ENCODE data around the gene FMC1.
"Not testable (repeated sequence)": the region's sequence is repeated elsewhere in the genome, so short reads cannot be mapped to it uniquely, and the experiment has no call there.

FMC1 gene

GRCh38 chr7:139340037-139340807 is 915 bp upstream of the FMC1 start:
- peak; percentile 99 for DNase-seq (ENCODE audit: low spot score)

DNA sequence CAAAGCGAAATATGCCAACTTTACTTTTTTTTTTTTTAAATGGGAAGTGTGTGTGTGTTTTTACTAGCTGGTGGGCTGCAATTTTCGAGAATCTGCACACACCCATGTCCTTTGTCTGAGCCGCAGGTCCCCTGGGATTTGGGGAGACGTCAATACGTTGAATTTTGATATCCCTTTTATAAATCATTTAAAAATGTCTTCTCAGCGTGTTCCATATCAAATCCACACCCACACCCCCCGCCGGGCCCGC is 404 bp upstream of the FMC1 start:
- DNase-seq (ENCODE audit: low spot score) = no peak

- DNase-seq (ENCODE audit: low spot score) = no peak
Measured at GRCh38 chr7:139341776-139342226, 664 bp downstream of the FMC1 start.

GRCh38 chr7:139345042-139345441 is 3.9 kb downstream of the FMC1 start:
- no peak for DNase-seq (ENCODE audit: low spot score)

DNA sequence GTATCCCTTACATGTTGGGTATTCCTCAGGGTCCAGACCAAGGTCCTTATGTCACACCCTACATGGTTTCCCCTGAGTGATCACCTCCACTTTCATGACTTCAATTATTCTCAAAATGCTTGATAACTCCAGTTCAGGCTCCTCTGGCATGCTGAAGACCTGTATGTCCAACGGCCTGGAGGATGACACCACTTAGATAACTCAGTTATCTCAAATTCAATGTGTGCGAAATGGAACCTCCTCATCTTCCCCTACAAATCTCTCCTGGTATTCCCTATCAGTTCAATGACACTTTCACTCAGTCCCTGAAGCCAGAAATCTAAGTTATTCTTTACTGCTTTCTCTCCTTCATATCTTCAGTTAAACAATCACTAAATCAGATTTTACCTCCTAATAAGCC is 9.9 kb downstream of the FMC1 start:
- DNase-seq (ENCODE audit: low spot score) = no peak

- no peak for DNase-seq (ENCODE audit: low spot score)
Measured at GRCh38 chr7:139354729-139355128, 13.6 kb downstream of the FMC1 start.

- DNase-seq (ENCODE audit: low spot score) = no peak
Measured at GRCh38 chr7:139355320-139355719, 14.2 kb downstream of the FMC1 start.

- not testable (repeated sequence) for DNase-seq (ENCODE audit: low spot score)
Measured at GRCh38 chr7:139357729-139358506, 16.8 kb downstream of the FMC1 start.

GRCh38 chr7:139358541-139359365 is 17.6 kb downstream of the FMC1 start:
- DNase-seq (ENCODE audit: low spot score) = peak; percentile 54

DNA sequence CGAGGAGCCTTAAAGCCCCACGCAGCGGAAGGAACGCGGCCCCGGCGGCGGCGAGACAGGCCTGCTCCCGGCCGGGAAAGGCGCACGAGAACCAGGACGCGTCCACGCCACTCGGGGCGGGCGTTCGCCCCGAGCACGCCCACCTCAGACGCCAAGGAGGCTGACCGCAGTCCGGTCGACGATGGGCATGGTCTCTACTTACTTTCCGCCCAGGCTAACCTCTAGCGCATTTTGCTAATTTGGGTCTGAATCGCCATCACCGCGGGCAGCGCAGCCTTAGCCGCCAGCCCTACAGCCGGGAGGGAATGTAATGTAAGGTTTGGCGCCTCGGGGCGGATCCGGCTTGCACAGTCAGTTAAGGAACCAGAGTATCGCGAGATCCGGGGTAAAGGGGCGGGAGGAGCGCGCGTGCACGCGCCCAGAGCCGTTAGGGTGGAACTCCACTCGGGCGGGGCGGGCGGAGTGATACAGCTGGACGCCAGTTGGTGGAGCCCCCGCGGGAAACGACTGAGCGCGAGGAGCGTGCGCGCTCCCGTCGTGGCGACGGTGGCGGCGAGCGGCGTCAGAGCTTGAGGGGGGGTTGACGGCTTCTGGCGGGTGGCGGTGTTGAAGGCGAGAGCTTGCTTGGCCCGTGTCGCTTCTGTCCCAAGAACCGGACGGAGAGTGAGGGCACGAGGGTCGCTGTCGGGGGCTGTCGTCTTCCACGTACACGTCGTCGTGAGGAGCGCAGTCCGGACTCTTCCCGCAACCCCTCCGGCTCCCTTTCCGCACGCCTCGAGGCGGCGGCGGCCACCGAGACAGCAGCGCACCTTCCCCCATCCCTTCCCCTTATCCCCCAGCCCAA is 18.5 kb downstream of the FMC1 start, which contains the start of gene LUC7L2:
Gene LUC7L2, plus strand, starts transcription at position 529 of the 844 bp plus-strand sequence. CDS start 368 bp downstream, outside the sequence.
- DNase-seq (ENCODE audit: low spot score) = peak; percentile 99

DNA sequence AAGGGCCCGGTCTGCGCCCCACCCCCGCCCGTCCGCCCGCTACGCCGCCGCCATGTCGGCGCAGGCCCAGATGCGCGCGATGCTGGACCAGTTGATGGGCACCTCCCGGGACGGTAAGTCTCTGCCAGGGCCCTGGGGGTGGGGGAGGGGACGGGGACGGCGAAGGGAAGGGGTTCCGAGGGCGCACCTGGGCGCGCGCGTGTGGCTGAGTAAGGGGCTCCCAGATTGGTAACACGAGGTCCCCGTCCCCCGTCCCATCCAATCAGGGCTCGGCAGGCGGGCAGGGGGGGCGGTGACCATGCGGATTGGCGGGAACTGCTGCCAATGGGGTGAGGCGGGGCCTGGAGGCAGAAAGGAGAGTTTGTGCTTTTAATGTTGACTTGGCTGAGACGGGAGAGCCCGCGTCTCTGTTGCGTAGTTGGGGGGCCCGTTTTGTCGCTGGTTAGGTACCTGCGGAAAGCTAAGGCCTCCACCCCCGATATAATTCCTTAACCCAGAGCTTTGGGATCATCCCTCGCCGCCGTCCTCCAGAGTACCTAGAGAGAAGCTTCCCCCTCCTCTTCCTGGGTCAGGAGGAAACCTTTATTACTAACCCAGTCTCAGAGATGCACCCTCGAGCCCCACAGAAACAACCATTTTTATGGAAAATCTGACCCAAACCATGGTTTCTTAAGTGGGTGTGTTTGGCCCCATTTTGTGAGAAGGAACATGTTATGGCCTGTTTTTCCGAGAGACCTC is 19.2 kb downstream of the FMC1 start:
- peak; percentile 91 for DNase-seq (ENCODE audit: low spot score)

- DNase-seq (ENCODE audit: low spot score) = peak; percentile 33
Measured at GRCh38 chr7:139360948-139361307, 19.8 kb downstream of the FMC1 start.

GRCh38 chr7:139361523-139361922 is 20.4 kb downstream of the FMC1 start:
- no peak for DNase-seq (ENCODE audit: low spot score)

DNA sequence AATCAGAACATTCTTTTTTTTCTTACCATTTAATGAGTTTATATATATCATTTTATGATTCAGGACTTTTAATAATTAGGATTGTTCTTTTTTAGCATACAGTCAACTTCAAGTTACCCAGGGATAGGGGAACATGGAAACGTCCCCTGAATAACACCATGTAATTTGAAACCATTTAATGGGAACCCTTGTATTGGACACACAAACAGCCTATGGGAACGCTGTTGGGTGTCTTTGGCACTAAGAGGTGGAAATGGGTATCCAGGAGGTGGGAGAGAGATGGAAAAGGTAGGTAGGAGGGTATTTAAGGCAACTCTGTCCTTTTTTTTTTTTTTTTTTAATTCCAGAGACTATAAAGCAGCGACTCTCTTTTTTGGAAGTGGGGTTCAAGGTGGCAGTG is 21.2 kb downstream of the FMC1 start:
- no peak for DNase-seq (ENCODE audit: low spot score)

- DNase-seq (ENCODE audit: low spot score) = no peak
Measured at GRCh38 chr7:139362981-139363380, 21.8 kb downstream of the FMC1 start.

DNA sequence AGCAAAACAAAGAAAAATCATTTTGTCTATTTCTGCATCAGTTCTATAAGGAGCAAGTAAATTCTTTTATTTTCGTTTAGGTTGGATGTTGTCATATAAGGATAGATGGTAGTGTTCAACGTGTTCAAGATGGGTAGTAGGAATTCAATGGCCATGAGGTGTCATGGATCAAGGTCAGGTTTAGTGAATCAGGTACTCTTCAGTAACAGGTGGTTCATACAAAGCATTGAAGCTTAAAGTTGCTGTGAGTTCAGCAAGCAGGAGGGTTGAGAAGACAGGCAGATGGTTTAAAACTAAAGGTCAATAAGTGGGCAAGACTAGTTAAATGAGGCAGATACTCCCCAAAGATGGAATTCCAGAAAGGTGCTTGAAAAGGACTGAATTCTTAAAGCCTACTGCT is 24.2 kb downstream of the FMC1 start:
- no peak for DNase-seq (ENCODE audit: low spot score)

DNA sequence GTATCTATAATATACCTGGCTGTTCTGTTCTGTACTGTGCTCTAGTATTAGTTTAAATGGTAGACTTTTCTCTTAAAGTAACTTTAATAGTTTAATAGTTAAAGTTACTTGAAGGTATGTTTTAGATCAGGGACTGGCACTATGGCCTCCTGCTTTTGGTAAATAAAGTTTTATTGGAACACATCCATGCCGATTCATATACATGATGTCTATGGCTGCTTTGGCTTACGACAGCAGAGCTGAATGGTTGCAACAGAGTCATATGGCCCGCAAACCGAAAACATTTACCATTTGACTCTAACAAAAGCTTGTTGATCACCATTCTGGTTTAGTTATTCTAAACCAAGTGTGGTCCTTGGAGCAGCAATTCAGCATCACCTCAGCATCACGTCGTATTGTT is 25.3 kb downstream of the FMC1 start:
- DNase-seq (ENCODE audit: low spot score) = no peak

DNA sequence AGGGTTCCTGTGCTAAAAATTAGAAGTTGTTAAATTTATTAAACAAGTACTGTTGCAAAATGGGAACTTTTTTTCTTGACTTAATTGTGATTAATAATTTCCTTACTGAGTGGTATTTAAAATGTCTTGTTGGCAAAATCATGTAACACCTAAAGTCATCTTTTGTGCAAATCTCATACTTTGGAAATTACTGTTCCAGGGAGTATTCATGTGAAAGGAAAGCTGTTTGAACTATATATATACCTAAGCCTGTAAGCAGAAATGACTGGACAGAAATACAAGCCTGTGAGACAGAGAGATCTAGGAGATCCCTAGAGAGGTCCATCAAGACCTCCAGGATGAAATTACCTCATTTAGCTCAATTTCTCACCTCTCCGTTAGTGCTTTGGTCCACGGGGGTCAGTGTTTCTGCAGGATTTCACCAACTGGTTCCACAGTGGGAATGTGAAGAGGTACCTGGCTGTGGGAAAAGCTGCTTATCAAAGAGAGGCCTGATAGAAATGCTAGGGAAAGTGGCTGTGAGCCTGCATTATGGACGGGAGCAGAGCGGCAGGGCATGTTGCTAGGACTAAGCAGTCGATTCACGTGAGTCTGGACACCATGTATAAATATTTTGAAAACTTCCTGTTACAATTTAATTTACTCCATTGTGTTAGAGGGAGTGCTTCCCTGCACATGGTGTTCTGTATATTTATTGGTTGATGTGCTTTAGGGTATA is 26.5 kb downstream of the FMC1 start:
- no peak for DNase-seq (ENCODE audit: low spot score)

- DNase-seq (ENCODE audit: low spot score) = no peak
Measured at GRCh38 chr7:139370301-139370942, 29.3 kb downstream of the FMC1 start.

GRCh38 chr7:139370943-139371313 is 29.8 kb downstream of the FMC1 start:
- no peak for DNase-seq (ENCODE audit: low spot score)
